Suppressor macrophage treated with lipopolysaccharide for 4 hours (primary cell): ENCODE results near the gene SRSF4.
"Not testable (repeated sequence)": the region's sequence is repeated elsewhere in the genome, so short reads cannot be mapped to it uniquely, and the experiment has no call there.

Experiments used
- DNase-seq: peaks from one replicate; pipeline ENCODE4 v3.0.0-alpha.2; 2020

The SRSF4 gene

DNA sequence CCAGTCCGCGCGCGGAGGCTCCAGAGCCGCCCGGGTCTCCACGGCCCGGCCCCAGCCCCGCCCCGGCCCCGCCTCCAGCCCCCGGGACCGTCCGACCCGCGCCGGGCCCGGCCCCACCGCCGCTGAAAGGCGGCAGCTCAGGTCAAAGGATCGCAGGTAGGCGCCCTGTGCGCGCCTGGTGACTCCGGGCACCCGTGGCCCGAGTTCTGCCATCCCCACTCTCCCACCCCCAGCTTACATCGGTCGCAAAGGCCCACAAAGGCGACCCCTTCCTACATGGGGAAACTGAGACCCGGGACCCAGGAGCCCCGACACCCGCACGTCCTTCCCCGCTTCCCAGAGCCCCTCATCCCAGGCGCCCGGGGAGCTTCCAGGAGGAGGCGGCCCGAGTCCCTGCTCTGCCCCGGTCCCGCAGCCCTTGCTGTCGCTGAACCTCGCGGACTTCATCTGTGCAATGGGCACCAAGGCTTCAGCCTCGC is 57.8 kb downstream of the SRSF4 start, which contains the start of gene TMEM200B:
TMEM200B (minus strand) TSS at position 17 of the 479 bp plus-strand sequence. CDS start 2,075 bp downstream, outside the sequence.
- no peak for DNase-seq

DNA sequence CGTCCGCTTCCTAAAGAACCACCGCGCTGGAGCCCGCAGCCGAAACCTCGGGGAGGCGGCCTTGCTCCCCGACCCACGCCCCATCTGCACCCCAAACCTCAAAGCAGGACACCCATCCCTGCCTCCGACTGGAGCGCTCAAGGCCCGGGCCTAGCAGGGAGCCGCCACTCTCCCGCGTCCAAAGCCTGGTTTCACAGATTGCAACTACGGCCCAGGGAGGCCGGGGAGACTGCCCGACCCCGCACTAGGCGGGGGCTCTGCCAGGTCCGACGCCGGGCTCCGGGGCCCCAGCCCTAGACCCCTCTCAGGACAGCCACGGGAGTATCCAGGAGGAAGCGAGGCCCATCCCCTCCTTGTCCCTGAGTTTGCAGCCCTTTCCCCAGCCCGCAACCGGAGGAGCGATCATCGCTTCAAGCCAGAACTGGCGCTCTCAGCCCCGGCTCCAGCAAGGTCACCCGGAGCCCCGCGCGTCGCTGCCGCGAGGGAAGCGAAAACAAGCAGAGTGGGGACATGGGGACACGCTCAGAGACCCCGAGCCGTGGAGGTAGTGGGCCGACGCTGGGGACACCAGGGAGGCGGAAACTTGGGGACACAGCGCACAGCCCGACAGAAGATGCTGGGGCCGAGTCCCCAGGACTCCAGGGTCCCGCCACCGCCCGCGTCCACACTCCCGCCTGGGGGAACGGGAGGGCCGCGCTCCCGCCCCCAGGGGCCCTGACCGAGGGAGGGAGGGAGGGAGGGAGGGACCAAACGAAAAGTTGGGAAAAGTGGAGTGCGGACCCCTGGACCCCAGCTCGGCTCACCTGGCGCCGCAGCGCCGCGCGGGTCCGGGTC is 58.4 kb downstream of the SRSF4 start:
- peak; percentile 18 for DNase-seq

DNA sequence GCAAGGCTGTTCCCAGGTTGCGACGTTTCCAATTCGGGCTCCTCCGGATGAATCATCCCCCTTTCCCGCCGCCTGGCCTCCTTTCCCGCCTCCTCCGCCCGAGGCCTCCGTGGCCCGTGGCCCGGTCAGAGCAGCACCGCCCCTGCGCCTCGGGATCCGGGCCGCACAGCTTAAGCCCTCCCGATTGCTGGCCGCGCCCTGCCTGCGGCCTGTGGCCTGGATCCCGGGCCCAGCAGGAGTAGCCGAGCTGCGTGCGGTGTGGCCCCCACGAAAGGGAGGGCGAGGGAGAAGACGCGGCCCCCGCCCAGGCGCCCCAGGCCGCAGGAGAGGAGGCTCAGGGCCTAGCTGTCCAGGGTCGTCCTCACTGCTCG is 59.0 kb downstream of the SRSF4 start:
- DNase-seq: peak; percentile 26

DNA sequence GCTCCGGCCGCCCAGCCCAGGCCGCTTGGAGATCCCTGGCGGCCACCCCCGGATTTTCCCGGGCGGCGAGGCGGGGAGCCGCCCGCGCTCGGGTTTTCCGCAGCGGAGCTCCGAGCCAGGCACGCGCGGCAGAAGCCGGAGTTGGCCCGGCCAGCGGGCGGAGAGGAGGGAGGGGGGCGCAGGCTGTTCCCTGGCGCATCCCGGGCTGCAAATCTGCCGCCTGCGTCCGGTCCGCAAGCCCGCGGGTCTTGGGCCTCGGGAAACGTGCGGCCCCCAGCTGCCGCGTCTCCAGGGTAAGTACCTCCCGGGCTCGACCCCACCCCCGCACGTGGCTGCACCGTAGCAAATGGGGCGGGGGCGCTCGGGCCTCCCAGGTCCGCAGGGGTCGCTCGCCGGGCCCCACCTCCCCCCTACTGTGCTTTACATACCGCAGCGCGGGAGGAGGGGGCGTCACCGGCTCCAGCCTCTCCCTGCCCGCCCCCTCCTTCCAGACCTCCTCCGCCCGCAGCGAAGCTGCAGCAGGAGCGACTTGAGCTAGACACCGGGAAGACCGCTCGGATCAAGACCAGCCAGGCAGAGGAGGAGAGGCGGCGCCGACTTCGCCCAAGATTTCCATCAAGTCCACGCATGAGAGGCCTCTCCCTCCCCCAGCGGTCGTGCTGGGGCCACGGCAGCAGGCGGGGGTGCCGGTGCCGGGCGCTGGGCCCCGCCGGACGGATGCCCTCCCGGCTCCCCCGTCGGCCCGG is 59.6 kb downstream of the SRSF4 start:
- no peak for DNase-seq

DNA sequence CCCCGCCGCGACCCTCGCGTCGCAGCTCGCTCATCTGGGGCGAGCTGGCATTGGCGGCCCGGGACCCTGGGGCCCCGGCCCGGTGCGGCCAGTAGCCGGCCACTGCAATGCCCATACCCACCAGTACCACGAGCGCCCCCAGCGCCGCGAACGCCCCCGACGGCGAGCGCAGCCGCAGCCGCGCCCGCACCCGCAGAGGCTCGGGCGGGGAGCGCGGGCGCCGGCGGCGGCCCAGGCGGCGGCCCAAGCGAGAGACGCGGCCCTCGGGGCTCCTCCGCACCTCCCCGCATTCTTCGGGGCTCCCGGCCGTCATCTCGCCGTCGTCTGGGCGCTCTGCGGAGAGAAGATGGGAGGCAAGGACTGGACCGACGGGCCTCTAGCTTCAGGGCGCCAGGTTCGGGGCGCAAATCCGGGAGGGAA is 60.2 kb downstream of the SRSF4 start:
- DNase-seq: no peak

DNA sequence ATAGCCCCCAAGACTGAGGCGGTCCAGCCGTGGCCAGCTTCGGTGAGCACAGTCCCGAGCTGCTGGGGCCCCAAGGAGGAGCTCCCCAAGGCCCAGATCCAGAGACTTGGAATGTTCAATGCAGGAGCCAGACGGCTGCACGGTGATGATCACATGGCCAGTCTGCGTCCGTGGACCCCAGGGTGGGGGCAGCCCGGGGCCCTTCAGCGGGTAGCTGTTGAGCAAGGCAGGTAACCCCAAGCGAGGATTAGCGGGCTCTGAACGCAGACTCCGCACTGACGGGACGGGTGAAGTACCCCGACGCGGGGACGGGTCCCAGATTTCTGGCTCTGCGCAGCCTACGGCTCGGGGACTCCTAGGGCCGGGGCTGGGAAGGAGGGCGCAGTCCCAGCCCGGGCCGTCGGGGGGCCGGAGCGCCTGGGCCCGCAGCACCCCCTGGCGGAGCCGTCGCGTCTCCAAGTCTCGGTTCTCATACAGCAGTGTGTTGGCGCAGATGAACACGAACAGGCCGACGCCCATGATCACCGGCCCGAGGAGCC is 60.7 kb downstream of the SRSF4 start:
- peak; percentile 64 for DNase-seq

DNA sequence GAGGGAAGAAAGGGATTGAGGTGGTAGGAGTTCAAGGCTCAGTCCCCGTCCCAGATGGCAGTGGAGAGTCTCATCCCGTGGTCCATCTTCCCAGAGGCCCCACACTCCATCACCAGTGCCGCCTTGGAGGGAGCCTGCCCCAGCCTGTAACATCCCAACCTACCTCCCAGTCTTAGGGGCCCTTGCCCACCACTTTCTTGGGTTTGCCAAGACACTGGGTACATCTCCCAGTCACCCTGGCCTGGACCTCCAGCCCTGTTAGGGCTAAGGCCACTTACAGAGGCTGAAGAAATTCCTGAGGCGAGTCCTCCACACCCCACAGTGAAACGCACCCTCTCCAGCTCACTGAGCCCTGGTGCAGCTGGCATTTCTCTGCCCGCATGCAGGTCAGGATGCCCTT is 61.3 kb downstream of the SRSF4 start:
- no peak for DNase-seq

DNA sequence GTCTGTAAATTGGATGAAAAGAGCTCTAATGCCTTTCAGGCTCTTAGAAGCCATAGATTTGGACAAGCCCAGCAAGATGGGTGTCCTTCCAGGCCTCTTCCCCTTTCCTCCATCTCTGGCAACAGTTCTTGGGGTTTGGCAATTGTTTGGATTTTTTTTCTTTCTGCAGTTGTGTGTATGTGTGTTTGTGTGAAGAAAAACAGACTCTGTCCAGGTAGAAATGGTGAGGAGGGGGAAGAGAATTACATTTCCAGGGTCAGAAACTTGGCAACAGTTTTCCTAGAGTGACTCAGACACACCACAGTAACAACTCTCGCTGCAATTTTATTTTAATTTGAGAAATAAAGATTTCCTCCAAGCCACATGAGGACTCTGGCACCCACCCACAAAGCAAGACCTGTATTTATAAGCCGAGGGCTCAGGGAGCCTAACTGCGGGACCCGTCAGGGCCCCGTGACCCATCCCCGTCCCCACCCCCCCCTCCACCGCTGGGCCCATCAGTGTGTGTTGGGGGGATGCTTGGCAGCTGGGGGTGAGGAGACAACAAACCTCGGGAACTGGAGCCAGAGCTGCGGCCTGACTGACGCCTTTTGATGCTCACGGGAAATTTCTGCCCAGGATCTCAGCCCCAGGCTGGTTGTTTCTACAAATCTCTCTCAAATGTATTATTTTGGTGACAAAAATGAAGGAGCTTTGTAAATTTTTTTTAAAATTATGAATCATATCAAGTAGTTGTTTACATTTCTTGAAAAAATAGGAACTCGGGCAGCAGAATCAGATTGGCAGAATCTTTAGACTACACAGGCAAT is 62.4 kb downstream of the SRSF4 start:
- DNase-seq: no peak

DNA sequence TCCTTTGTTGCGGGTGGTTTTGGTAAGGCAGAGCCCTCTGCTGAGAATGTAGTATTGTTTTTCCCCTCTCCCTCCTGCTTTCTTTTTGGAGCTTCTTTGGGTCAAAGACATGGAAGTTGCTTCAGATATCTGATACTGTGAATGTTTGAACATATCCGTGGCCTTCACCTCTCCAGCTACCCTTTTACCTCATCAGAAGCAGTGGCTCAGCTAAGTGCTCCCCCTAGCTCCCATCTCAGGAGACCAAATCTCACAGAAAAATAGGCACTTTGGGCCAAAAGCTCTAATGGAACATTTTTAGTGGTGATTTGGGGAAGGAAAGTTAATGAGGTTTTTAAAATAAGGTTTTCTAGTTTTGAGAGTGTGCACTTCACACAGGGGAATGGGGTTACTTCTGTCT is 64.3 kb downstream of the SRSF4 start:
- DNase-seq: no peak

DNA sequence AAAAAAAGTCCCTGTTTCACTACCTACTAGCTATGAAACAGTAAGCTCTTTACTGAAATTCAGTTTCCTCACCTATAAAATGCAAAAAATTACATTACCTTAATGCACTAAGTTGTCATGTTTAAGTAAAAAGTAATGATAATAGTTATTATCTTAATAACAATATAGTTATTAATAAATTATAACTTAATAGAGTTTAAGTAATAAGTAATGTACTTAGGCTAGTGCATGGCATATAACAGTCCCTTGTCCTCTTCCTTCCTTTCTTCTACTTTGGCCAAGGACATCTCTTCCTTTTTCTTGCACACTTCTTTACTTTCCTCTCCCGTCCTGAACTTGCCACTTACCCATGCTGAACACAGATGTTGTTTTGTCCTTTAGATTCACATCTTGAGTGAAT is 67.0 kb downstream of the SRSF4 start:
- no peak for DNase-seq

DNA sequence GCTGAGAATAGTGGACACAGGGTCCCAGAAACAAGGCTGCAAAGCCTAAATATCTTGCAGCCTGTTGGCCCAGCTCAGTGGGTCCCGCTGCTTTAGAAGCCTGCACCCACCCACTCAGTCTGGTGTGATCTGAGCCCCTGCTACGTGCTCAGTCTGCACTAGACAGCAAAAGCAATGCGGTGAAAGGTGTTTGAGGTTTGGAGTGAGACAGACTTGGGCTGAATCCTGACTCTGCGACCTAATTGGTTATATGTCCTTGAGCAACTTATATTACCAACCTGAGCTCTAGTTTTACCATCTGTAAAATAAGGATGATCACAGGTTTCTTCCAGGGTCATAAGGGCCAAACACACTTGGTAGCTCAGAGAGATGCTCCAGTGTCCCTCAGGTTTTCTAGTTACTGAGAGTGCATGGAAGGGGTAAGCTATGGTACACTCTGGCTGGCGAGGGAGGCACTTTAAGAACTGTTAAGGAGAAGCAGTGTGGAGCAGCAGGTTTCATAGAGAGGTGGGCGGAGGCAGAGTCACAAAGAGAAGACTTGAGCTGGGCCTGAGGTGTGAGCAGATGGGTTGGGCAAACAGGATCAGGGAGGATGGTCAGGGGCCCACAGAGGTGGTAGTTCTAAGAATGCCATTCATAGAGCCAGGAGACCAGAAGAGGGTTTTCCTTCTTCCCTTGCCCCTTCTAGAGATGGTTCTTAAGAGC is 68.1 kb downstream of the SRSF4 start:
- DNase-seq: no peak

DNA sequence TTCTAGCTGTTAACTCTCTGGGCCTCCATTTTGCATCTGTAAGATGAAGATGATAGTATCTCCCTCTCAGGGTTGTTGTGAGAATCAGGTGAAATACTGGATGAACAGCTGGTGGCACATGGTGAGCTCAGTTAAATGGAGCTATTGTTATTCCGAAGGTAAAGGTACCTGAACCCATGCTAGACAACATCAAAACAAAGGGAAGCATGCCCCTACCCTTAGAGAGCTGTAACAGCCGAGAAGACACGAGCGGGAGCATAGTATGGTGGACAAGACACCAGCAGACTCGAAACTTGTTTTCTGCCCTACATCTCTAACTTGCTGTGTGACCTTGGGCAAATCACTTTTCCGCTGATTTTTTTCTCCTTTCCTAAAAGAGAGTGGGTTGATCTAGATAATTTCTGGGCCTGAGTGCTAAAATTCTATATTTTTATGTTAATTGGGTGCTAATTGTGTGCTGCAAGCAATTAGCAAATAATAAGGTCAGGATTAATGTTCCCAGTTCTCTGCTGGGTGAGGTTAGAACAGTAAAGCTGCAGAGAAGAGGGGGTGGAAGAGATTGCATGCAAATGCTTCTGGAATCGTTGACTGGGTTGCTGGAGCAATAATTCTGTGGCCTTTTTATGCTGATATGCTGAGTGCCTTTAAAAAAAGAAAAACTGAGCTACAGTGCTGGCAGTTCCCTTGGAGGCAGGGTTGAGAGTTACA is 68.8 kb downstream of the SRSF4 start:
- DNase-seq: no peak

DNA sequence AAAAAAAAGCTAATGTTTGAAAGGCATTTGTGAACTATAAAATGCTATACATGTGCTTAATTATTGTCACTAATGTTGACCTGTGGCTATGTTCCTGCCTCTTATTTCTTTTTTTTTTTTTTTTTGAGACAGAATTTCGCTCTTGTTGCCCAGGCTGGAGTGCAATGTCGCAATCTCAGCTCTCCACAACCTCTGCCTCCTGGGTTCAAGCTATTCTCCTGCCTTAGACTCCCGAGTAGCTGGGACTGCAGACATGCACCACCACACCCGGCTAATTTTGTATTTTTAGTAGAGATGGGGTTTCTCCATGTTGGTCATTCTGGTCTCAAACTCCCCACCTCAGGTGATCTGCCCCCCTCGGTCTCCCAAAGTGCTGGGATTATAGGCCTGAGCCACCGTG is 73.7 kb downstream of the SRSF4 start:
- DNase-seq: not testable (repeated sequence)

DNA sequence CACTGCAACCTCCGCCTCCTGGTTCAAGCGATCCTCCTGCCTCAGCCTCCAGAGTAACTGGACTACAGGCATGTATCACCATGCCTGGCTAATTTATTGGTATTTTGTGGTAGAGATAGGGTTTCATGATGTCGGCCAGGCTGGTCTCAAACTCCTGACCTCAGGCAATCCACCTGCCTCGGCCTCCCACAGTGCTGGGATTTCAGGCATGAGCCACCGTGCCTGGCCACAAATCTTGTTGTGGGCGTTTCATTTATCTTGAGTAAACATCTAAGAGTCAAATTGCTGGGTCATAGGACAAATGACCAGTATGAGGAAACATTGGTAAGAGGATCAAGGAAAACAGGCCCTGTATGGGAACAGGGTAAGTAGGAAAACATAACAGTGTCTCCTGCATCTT is 75.9 kb downstream of the SRSF4 start:
- DNase-seq: no peak

DNA sequence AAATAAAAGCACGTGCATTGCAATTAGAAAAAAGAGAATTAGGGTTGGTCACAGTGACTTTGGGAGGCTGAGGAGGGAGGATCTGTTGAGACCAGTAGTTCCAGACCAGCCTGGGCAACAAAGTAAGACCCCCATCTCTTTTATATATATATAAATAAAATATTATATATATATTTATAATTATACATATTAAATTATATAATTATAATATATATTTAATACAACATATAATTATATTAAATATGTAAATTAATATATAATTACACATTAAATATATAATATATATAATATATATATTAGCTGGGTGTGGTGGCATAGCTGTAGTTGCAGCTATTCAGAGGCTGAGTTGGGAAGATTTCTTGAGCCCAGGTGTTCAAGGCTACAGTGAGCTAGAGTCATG is 81.2 kb downstream of the SRSF4 start:
- DNase-seq: no peak

DNA sequence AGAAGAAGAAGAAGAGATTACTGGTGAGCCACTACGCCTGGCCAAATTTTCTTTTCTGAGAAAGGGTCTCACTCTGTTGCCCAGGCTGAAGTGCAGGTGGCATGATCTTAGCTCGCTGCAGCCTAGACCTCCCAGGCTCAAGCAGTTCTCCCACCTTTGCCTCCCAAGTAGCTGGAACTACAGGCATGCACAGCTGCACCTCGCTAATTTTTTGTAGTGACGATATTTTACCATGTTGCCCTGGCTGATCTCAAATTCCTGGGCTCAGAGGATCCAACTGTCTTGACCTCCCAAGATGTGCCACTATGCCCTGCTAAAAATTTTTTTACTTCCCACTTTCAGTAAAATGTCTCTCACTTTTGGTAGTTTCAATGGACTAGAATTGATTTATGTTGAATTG is 82.4 kb downstream of the SRSF4 start:
- DNase-seq: no peak
